H1 (cell line): ENCODE results near the gene ARHGEF1. TPM values are rescaled to one million over a fixed set of nuclear protein-coding genes. Genes with fewer than 3 reads are reported as not detected.

ENCODE experiments used
- CTCF ChIA-PET: fragments of 300-600 bp; sonication (Branson Sonifier 250); formaldehyde crosslinking; loops from one replicate; lab custom pipeline; 2021; ENCODE audit not compliant: partially characterized antibody; lab: Charles Lee
- POLR2A ChIA-PET: fragments of 300-600 bp; sonication (Branson Sonifier 250); formaldehyde crosslinking; loops from one replicate; lab custom pipeline; 2021; ENCODE audit warnings: inconsistent platforms; ENCODE audit not compliant: partially characterized antibody; lab: Charles Lee
- DNase-seq, 2 experiments: peaks; one replicate each; pipeline versions ENCODE4 v3.0.0 to v3.0.0-alpha.2; 2010 to 2022; ENCODE audit warnings: low spot score in 2 of 2, low read depth in 1 of 2, mixed read lengths in 1 of 2
- FAIRE-seq: peaks from 2 replicates; lab custom pipeline; 2011; peaks lifted over from hg19 to GRCh38; lab: Jason Lieb, UNC
- H2AFZ ChIP-seq: 2 replicates; pipeline ENCODE4 v1.8.1; 2012; ENCODE audit warnings: low read length, inconsistent platforms
- H2AK5ac ChIP-seq: 2 replicates; pipeline ENCODE4 v1.6.1; 2013; ENCODE audit warnings: low read depth, low read length
- H2BK120ac ChIP-seq: replicated peaks from 2 replicates; pipeline ENCODE3; 2013; ENCODE audit warnings: low read depth, low read length, inconsistent platforms
- H2BK12ac ChIP-seq: 2 replicates; pipeline ENCODE4 v1.6.1; 2013; ENCODE audit warnings: low read depth, low read length
- H2BK15ac ChIP-seq: 2 replicates; pipeline ENCODE4 v1.6.1; 2013; ENCODE audit warnings: low read length
- H2BK20ac ChIP-seq: 2 replicates; pipeline ENCODE4 v1.6.1; 2013; ENCODE audit warnings: low read length
- H2BK5ac ChIP-seq: 2 replicates; pipeline ENCODE4 v1.6.1; 2013; ENCODE audit warnings: low read depth, low read length
- H3K14ac ChIP-seq: 2 replicates; pipeline ENCODE4 v1.6.1; 2013; ENCODE audit warnings: inconsistent platforms; ENCODE audit not compliant: insufficient read length
- H3K18ac ChIP-seq: 2 replicates; pipeline ENCODE4 v1.6.1; 2013; ENCODE audit warnings: low read length; ENCODE audit errors: extremely low read depth
- H3K23ac ChIP-seq: 2 replicates; pipeline ENCODE4 v1.6.1; 2013; ENCODE audit warnings: inconsistent platforms; ENCODE audit not compliant: insufficient read length
- H3K23me2 ChIP-seq: 2 replicates; pipeline ENCODE4 v1.6.1; 2013; ENCODE audit warnings: low read depth, low read length
- H3K27ac ChIP-seq: 2 replicates; pipeline ENCODE4 v1.6.1; 2011; ENCODE audit warnings: low read depth, low read length, inconsistent platforms
- H3K27me3 ChIP-seq, 4 experiments: replicated peaks in 1 of 4; 1 replicate in 1 of 4; 2 replicates in 3 of 4; pipeline versions ENCODE4 v1.6.1 to v1.8.1; 2011 to 2013; ENCODE audit warnings: low read length in 3 of 4, mild to moderate bottlenecking in 3 of 4, inconsistent platforms in 2 of 4, mixed read lengths in 2 of 4, moderate library complexity in 1 of 4; ENCODE audit not compliant: control insufficient read depth in 3 of 4, insufficient read depth in 3 of 4; ENCODE audit errors: extremely low read depth in 1 of 4
- H3K36me3 ChIP-seq, 4 experiments: 2 replicates each; pipeline versions ENCODE4 v1.6.1 to v1.8.1; 2011 to 2013; ENCODE audit warnings: mild to moderate bottlenecking in 4 of 4, low read length in 3 of 4, moderate library complexity in 2 of 4, control low read depth in 1 of 4, inconsistent platforms in 1 of 4; ENCODE audit not compliant: insufficient read depth in 4 of 4, control insufficient read depth in 2 of 4
- H3K4ac ChIP-seq: replicated peaks from 2 replicates; pipeline ENCODE3; 2013; ENCODE audit warnings: low read length, low read depth, mixed read lengths, inconsistent platforms; ENCODE audit not compliant: insufficient read length
- H3K4me1 ChIP-seq, 4 experiments: replicated peaks in 1 of 4; 1 replicate in 1 of 4; 2 replicates in 3 of 4; pipeline versions ENCODE4 v1.6.1 to v1.8.1; 2011 to 2013; ENCODE audit warnings: low read length in 3 of 4, inconsistent platforms in 2 of 4, mixed read lengths in 1 of 4; ENCODE audit not compliant: insufficient read depth in 4 of 4, control insufficient read depth in 3 of 4
- H3K4me2 ChIP-seq, 2 experiments: 2 replicates each; pipeline versions ENCODE4 v1.6.1 to v1.8.1; 2011 to 2013; ENCODE audit warnings: low read depth in 2 of 2, low read length in 2 of 2, control low read depth in 1 of 2, inconsistent platforms in 1 of 2, mild to moderate bottlenecking in 1 of 2; ENCODE audit not compliant: insufficient read depth in 1 of 2
- H3K4me3 ChIP-seq, 4 experiments: fragments of 200-600, 300-600 bp in 1 of 4; sonication (generic), shearing (Covaris generic), sonication (Bioruptor Twin) in 1 of 4; 2 replicates each; pipeline versions ENCODE4 v1.5.1 to v1.8.1; 2011 to 2016; ENCODE audit warnings: low read length in 4 of 4, low read depth in 3 of 4, control low read depth in 2 of 4, inconsistent platforms in 2 of 4, mild to moderate bottlenecking in 2 of 4, mixed read lengths in 1 of 4, moderate library complexity in 1 of 4; ENCODE audit not compliant: insufficient read depth in 2 of 4; ENCODE audit errors: extremely low read depth in 1 of 4
- H3K56ac ChIP-seq: replicated peaks from 2 replicates; pipeline ENCODE3; 2013; ENCODE audit warnings: low read depth, mild to moderate bottlenecking, mixed read lengths, low read length, inconsistent platforms; ENCODE audit not compliant: insufficient read length
- H3K79me1 ChIP-seq: 2 replicates; pipeline ENCODE4 v1.6.1; 2013; ENCODE audit warnings: low read depth, low read length, control low read depth
- H3K79me2 ChIP-seq, 2 experiments: 2 replicates each; pipeline versions ENCODE4 v1.6.1 to v1.8.1; 2012 to 2013; ENCODE audit warnings: low read length in 2 of 2, mild to moderate bottlenecking in 2 of 2, inconsistent platforms in 1 of 2; ENCODE audit not compliant: insufficient read depth in 2 of 2, control insufficient read depth in 1 of 2
- H3K9ac ChIP-seq, 4 experiments: replicated peaks in 1 of 4; 1 replicate in 1 of 4; 2 replicates in 3 of 4; pipeline versions ENCODE4 v1.6.1 to v1.8.1; 2011 to 2013; ENCODE audit warnings: low read depth in 3 of 4, low read length in 3 of 4, control low read depth in 2 of 4, mild to moderate bottlenecking in 2 of 4, moderate library complexity in 2 of 4, inconsistent platforms in 1 of 4; ENCODE audit errors: extremely low read depth in 1 of 4
- H3K9me3 ChIP-seq, 2 experiments: 2 replicates each; pipeline versions ENCODE4 v1.6.1 to v1.8.1; 2012 to 2013; ENCODE audit warnings: mild to moderate bottlenecking in 2 of 2, moderate library complexity in 2 of 2, control low read depth in 1 of 2, inconsistent platforms in 1 of 2, low read depth in 1 of 2, low read length in 1 of 2, mixed read lengths in 1 of 2; ENCODE audit not compliant: insufficient read depth in 2 of 2
- H4K20me1 ChIP-seq, 2 experiments: replicated peaks in 1 of 2; 2 replicates each; pipeline versions ENCODE3 to v1.8.1; 2011 to 2013; ENCODE audit warnings: inconsistent platforms in 2 of 2, low read length in 2 of 2, mild to moderate bottlenecking in 1 of 2; ENCODE audit not compliant: insufficient read depth in 2 of 2, control insufficient read depth in 1 of 2
- H4K5ac ChIP-seq: 2 replicates; pipeline ENCODE4 v1.6.1; 2013; ENCODE audit warnings: low read length, low read depth, mixed read lengths, inconsistent platforms; ENCODE audit not compliant: insufficient read length
- H4K8ac ChIP-seq: 2 replicates; pipeline ENCODE4 v1.8.0; 2013; ENCODE audit warnings: mild to moderate bottlenecking, moderate library complexity, low read length, inconsistent platforms; ENCODE audit not compliant: insufficient read depth; ENCODE audit errors: extremely low read depth
- H4K91ac ChIP-seq: replicated peaks from 2 replicates; pipeline ENCODE3; 2013; ENCODE audit warnings: low read length, mixed read lengths, inconsistent platforms; ENCODE audit not compliant: insufficient read length
- BCL11A ChIP-seq, 2 experiments: IDR thresholded peaks; one replicate each; pipeline ENCODE4 v1.6.1; 2011; ENCODE audit warnings: low read depth in 2 of 2, low read length in 2 of 2, mild to moderate bottlenecking in 2 of 2
- MAFK ChIP-seq: IDR thresholded peaks from 2 replicates; pipeline ENCODE4 v1.6.1; 2012; ENCODE audit warnings: low read depth, mild to moderate bottlenecking, improper control_type of control experiment, low read length
- PHF8 ChIP-seq: fragments of 200-600 bp; sonication (generic); conservative IDR thresholded peaks from 2 replicates; pipeline ENCODE4 v1.7.1; 2012; ENCODE audit warnings: low read depth, mild to moderate bottlenecking, inconsistent platforms, low read length, moderate library complexity
- RNF2 ChIP-seq: fragments of 200-900, 300-1000 bp; sonication (generic); IDR thresholded peaks from 2 replicates; pipeline ENCODE4 v1.7.1; 2016; ENCODE audit warnings: borderline replicate concordance, low read depth, mild to moderate bottlenecking, antibody characterized with exemption, low read length; ENCODE audit not compliant: poor library complexity, severe bottlenecking; ENCODE audit errors: missing control alignments
- SAP30 ChIP-seq: fragments of 300-600 bp; sonication (generic); IDR thresholded peaks from 2 replicates; pipeline ENCODE4 v1.7.1; 2012; ENCODE audit warnings: low read length, moderate library complexity, mild to moderate bottlenecking, inconsistent platforms; ENCODE audit not compliant: insufficient read depth, insufficient replicate concordance
- SIRT6 ChIP-seq: IDR thresholded peaks from one replicate; pipeline ENCODE4 v1.7.1; 2012; ENCODE audit warnings: low read length, inconsistent platforms
- TBP ChIP-seq: IDR thresholded peaks from 2 replicates; pipeline ENCODE4 v1.6.1; 2011; ENCODE audit warnings: low read depth, low read length, improper control_type of control experiment
- TEAD4 ChIP-seq: IDR thresholded peaks from 2 replicates; pipeline ENCODE4 v1.6.1; 2012; ENCODE audit warnings: low read depth, low read length, inconsistent platforms, mixed read lengths
- YY1 ChIP-seq: IDR thresholded peaks from 2 replicates; pipeline ENCODE4 v1.6.1; 2011; ENCODE audit warnings: low read depth, mild to moderate bottlenecking, low read length
- WGBS, 2 experiments: shearing (Covaris generic) in 1 of 2; methylation state at CpG; one replicate each; pipeline versions ENCODE4 v1.1.6 to v1.1.7; 2013 to 2015; ENCODE audit warnings: low lambda C conversion rate in 2 of 2, mixed read lengths in 2 of 2, inconsistent platforms in 1 of 2, low coverage in 1 of 2, missing lambda C conversion rate in 1 of 2; ENCODE audit not compliant: insufficient replicate concordance in 2 of 2, insufficient coverage in 1 of 2, insufficient read length in 1 of 2; ENCODE audit errors: extremely low coverage in 1 of 2, missing lambda C conversion rate in 1 of 2; 5-methylcytosine and 5-hydroxymethylcytosine counted together
- polyA plus RNA-seq, 7 experiments: library from polyadenylated mRNA; depleted of rRNA in 3 of 7; stranded (reverse) in 5 of 7; unstranded in 2 of 7; fragments of >200 nt in 5 of 7; fragments of 200-250 nt in 2 of 7; gene quantifications; 1 replicate in 5 of 7; 2 replicates in 1 of 7; 4 replicates in 1 of 7; pipeline versions ENCODE4 v1.2.1 to v1.2.3, GENCODE V29; 2011 to 2013; ENCODE audit warnings: missing spikeins in 2 of 7, mixed read lengths in 2 of 7
- total RNA-seq: library from RNA; stranded (reverse); fragmentation: NEBNext Ultra II Directional; extraction: Animal tissue kit (Norgen Biotek cat#: 25700); gene quantifications from 2 replicates; pipeline ENCODE4 v1.2.1, GENCODE V29; 2021
- TF ChIP-seq, protein P1 (sequence below): IDR thresholded peaks from 2 replicates; pipeline ENCODE4 v1.6.1; 2012; ENCODE audit warnings: inconsistent platforms
- TF ChIP-seq, protein P2 (sequence below): IDR thresholded peaks from 2 replicates; pipeline ENCODE4 v1.6.1; 2012; ENCODE audit warnings: inconsistent platforms
- TF ChIP-seq, protein P3 (sequence below): IDR thresholded peaks from 2 replicates; pipeline ENCODE4 v1.6.1; 2011; ENCODE audit warnings: low read length, improper control_type of control experiment

The ARHGEF1 gene
- total and polyA plus RNA-seq, 2 of the 8 experiments (the other 6 are each of a cell fraction or from before 2014, with no cell fraction given), result 23.0 to 49.0 TPM

DNA sequence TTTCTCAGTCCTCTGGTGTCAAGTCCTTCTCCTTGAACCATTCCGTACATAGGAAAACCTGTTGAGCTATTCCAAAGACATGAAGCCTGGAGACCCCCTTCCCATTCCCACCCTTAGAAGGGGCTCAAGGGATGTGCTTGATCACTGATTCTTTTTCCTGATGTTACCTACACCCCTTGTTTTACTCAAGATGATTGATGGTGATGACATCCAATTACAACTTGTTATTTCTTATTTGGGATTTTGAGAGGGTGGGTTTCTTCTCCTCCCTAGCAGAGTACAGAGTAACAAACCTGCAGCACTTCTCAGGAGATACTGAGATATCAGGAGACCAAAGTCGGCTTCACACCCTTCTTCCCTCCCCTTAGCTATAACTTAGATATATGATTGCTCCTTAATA lies 29.6 kb upstream of the ARHGEF1 start:
- ChIA-PET CTCF (interaction anchor here (6.3 kb wide), 1 partner anchor 16 kb away, joined by 31 read pairs; no protein-coding TSS in a partner anchor), POLR2A (interaction anchor here (1.1 to 1.8 kb wide), 2 partner anchors 11 to 15 kb away, joined by 4 to 9 read pairs; no protein-coding TSS in a partner anchor)
- Histone ChIP-seq H2BK12ac (no peak overlapping the region), H2BK5ac (no peak overlapping the region), H3K4me1 (no peaks in the 10 kb centered on the region; a peak in 1 of 7 replicates), H3K27ac (no peak overlapping the region), H4K91ac (no peak overlapping the region), H3K14ac (no peak overlapping the region), H3K4me2 (no peak overlapping the region), H3K27me3 (no peaks in the 10 kb centered on the region), H3K4ac (no peak overlapping the region), H2BK15ac (no peak overlapping the region), H3K9me3 (peaks cover 0 to 3% of the 10 kb centered on the region in 2 experiments; a peak in 1 of 4 replicates), H2BK20ac (no peak overlapping the region), H3K36me3 (no peaks in the 10 kb centered on the region), H2AFZ (no peak overlapping the region), H3K4me3 (no peak overlapping the region), H4K5ac (no peak overlapping the region), H2BK120ac (no peak overlapping the region), H4K20me1 (no peaks in the 10 kb centered on the region), H3K23me2 (no peaks in the 10 kb centered on the region), H2AK5ac (no peak overlapping the region), H3K9ac (no peak overlapping the region), H3K18ac (no peak overlapping the region), H3K56ac (no peak overlapping the region), H3K23ac (no peak overlapping the region), H4K8ac (no peak overlapping the region), H3K79me1 (no peaks in the 10 kb centered on the region), H3K79me2 (no peaks in the 10 kb centered on the region)
- FAIRE-seq (no peak), DNase-seq (no peak)
- WGBS, 2 experiments, result 76% methylated on average over 2 of the region's 2 CpGs; no CpG with 5 or more reads in 1 of the 2 experiments
- TF ChIP-seq RNF2, result no peak
- no peak for TF ChIP-seq PHF8
- TF ChIP-seq SAP30, result no peak
- no peak for TF ChIP-seq TEAD4
- TF ChIP-seq TBP, result no peak
- no peak for TF ChIP-seq SIRT6
- no peak for TF ChIP-seq MAFK
- TF ChIP-seq, protein P1, sequence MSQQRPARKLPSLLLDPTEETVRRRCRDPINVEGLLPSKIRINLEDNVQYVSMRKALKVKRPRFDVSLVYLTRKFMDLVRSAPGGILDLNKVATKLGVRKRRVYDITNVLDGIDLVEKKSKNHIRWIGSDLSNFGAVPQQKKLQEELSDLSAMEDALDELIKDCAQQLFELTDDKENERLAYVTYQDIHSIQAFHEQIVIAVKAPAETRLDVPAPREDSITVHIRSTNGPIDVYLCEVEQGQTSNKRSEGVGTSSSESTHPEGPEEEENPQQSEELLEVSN, result no peak
- TF ChIP-seq, protein P2, sequence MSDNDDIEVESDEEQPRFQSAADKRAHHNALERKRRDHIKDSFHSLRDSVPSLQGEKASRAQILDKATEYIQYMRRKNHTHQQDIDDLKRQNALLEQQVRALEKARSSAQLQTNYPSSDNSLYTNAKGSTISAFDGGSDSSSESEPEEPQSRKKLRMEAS, result no peak
- TF ChIP-seq, protein P3, sequence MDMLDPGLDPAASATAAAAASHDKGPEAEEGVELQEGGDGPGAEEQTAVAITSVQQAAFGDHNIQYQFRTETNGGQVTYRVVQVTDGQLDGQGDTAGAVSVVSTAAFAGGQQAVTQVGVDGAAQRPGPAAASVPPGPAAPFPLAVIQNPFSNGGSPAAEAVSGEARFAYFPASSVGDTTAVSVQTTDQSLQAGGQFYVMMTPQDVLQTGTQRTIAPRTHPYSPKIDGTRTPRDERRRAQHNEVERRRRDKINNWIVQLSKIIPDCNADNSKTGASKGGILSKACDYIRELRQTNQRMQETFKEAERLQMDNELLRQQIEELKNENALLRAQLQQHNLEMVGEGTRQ, result no peak
- no peak for TF ChIP-seq YY1
- no peak for TF ChIP-seq BCL11A (IDR thresholded peaks at IDR 0.05; ENCODE audit: low read depth in 2 of 2, low read length in 2 of 2)
